HG02870 (cell line): ENCODE results near the gene MT1X.

Source experiments
- ATAC-seq: cut with Tn5 transposase; IDR thresholded peaks from one replicate; pipeline ENCODE4 v1.9.1; 2021; ENCODE audit warnings: mild to moderate bottlenecking, moderate library complexity; ENCODE audit not compliant: unreplicated experiment

MT1X gene

DNA sequence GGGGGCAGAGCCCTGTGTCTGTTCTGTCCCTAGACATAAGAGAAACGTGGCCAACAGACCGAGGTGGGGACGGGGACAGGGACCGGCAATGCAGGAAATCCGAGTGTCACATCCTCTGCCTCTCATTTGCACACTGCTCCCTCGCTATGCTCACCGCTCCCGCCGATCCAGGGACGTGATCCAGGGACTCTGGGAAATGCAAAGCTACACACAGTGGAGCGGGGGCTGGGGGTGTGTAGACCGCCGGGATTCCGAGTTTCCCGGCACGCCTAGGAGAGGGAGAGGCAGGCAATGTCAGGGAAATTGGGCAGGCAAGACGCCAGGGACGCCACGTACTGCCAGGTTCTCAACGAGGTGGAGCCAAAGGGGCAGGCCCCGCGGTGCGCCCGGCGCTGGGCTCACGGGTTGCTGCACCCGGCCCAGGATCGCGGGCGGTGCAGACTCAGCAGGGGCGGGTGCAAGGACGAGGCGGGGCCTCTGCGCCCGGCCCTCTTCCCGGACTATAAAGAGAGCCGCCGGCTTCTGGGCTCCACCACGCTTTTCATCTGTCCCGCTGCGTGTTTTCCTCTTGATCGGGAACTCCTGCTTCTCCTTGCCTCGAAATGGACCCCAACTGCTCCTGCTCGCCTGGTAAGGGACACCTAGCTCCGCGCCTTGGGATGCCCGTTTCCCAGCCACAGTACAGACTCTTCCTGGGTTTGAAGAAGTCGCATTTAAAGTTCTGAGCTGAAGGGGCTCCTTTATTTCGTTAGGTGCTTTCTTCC lies at the start of gene MT1X:
TSS of gene MT1X (plus strand) at position 532 of the 764 bp plus-strand sequence. CDS start at position 603, 71 bp downstream.
- peak; percentile 97 for ATAC-seq

DNA sequence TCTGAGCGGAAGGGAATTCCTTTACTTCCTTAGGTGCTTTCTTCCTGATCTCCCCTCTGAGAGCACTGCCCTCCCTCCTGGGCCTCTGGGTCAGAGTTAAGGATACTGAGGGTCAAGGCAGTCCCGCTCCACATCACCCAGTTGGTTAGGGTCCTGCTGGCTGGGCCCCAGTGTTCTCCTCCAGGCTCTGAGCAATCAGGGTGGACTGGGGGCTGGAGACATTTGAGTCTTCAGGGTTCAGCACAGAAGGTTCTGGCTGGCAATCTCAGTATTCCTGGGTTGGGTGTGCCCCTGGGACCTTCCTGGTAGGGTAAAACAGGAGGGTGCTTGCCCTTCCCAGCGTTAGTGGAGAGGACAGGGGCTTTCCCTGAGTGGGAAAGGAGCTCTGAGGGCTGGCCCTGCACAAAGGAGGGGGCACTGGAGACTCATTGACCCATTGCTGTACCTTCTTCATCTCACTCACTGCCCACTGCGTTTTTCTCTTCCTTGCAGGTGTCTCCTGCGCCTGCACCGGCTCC lies 49.4 kb upstream of the MT1X start:
- no peak for ATAC-seq

DNA sequence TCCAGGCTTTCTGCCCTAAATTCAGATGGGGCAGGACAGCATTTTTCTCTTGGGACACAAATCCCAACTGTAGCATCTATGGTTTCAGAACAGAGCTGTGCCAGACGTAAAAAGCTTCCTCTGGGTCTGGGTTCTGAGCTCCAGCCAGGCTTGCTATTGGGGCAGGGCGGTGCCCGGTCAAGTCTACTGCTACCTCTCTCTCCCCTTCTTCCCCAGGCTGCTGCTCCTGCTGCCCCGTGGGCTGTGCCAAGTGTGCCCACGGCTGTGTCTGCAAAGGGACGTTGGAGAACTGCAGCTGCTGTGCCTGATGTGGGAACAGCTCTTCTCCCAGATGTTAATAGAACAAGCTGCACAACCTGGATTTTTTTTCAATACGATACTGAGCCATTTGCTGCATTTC lies 48.7 kb upstream of the MT1X start:
- no peak for ATAC-seq

DNA sequence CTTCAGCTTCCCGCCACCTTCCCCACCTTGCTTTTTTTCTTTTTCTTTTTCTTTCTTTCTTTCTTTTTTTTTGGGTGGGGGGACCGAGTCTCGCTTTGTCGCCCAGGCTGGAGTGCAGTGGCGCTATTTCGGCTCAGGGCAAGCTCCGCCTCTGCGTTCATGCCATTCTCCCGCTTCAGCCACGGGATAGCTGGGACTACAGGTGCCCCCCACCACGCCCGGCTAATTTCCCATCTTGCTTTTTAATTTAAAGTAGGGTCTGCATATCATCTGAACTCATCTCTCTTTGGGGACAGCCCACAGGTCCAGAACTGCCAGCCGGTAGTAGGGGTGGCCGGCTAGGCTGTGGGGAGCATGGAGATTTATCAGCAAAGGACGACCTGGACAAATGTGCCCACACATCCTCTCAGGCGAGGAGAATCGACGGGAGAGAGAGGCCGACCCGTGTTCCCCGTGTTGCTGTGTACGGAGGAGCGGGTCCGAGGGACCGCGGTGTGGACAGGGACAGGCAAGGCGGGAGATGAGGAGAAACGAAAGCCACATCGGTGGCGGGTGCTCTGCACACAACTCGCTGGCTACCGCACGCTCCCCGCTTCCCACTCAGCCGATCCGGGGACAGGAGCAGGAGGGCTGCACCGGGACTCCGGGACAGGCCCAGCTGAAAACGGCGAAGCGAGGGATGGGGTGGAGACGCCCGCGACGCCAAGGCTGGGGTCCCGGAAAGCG lies 47.4 kb upstream of the MT1X start:
- ATAC-seq, result no peak

DNA sequence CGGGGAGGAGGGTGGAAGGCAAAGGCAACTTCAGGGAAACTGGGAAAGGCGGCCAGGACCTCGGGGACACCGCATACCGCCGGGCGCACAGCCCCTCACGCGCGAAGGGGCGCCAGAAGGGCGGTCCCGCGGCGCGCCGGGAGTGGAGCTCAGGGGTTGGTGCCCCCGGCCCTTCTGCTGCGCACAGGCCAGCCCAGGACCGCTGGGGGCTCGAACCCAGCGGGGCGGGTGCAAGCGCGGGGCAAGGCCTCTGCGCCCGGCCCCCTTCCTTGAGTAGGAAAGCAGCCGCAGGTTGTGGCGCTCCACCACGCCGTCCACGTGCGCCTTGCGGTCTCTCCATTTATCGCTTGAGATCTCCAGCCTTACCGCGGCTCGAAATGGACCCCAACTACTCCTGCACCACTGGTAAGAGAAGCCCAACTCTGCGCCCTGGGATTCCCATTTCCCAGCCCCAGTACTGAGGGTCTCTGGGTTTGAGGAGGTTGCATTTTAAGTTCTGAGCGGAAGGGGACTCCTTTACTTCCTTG lies 46.8 kb upstream of the MT1X start:
- no peak for ATAC-seq

DNA sequence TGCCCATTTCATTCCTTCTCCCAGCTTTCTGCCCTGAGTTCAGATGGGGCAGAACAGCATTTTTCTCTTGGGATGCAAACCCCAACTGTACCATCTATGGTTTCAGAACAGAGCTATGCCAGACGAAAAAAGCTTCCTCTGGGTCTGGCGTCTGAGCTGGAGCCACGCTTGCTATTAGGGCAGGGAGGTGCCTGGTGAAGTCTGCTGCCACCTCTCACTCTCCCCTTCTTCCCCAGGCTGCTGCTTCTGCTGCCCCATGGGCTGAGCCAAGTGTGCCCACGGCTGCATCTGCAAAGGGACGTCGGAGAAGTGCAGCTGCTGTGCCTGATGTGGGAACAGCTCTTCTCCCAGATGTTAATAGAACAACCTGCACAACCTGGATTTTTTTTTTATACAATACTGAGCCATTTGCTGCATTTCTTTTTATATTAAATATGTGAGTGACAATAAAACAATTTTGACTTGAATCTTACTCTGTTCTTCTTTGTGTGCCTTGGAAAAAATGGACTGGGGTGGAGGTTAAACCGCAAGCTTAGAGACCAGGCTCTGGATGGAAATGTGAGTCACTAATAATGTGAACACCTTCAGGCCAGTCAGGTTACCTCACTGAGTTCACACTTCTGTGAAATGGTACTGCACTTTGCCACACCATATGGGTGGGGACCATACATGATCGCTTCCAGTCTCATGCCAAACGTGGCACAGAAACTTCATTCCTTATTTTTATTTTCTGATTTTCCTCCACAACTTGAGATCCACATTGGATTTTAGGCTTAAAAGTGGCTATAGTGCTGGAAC lies 45.5 kb upstream of the MT1X start:
- ATAC-seq, result no peak

DNA sequence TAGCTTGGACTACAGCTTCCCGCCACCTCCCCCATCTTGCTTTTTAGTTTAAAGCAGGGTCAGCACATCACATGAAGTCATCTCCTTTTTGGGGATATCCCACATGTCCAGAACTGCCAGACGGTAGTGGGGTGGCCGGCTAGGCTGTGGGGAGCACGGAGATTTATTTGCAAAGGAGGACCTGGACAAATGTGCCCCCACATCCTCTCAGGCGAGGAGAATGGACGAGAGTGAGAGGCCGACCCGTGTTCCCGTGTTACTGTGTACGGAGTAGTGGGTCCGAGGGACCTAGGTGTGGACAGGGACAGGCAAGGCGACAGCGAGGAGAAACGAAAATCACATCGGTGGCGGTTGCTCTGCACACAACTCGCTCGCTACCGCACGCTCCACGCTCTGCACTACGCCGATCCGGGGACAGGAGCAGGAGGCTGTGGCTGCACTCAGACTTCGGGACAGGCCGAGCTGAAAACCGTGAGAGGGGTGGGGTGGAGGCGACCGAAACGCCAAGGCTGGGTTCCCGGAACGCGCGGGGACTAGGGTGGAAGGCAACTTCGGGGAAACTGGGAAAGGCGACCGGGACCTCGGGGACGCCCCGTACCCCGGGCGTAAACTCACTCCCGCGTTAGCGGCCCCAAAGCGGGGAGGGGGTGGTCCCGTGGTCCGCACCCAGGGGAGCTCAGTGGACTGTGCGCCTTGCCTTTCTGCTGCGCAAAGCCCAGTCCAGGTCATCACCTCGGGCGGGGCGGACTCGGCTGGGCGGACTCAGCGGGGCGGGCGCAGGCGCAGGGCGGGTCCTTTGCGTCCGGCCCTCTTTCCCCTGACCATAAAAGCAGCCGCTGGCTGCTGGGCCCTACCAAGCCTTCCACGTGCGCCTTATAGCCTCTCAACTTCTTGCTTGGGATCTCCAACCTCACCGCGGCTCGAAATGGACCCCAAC lies 44.2 kb upstream of the MT1X start, which contains the start of gene MT1A:
TSS of gene MT1A (plus strand) at position 853 of the 937 bp plus-strand sequence. CDS start at position 926, 73 bp downstream.
- ATAC-seq, result no peak

DNA sequence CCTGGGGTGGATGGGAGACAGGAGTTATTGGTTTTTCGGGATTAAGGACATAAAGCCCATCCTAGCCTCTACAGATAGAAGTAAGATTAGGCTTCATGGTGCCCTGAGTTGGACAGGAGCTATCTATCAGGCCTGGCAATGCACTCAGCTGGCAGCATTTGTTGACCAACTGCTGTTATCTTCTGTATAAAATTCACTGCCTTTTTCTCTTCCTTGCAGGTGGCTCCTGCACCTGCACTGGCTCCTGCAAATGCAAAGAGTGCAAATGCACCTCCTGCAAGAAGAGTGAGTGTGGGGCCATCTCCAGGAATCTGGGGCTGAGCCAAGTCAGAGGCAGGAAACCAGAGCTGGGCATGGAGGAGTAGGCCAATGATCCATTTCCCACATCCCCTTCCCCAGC lies 43.2 kb upstream of the MT1X start:
- no peak for ATAC-seq

DNA sequence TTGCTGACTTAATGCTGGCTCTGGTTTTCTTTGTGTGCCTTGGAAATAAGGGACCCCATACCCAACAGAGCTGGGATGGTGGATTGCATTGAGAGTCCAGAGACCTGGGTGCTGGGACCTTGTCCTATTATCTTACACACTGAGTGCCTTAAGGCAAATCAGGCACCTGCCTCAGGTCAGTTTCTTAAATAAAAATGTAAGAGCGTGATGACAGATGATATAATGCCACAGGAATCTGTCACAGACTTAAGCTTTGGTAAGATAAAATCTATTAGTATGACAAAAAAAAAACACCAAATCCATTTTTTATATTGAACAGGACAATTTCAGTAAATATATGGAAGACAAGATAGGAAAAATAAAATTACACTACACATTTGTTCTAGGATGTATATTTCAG lies 42.2 kb upstream of the MT1X start:
- ATAC-seq, result no peak

DNA sequence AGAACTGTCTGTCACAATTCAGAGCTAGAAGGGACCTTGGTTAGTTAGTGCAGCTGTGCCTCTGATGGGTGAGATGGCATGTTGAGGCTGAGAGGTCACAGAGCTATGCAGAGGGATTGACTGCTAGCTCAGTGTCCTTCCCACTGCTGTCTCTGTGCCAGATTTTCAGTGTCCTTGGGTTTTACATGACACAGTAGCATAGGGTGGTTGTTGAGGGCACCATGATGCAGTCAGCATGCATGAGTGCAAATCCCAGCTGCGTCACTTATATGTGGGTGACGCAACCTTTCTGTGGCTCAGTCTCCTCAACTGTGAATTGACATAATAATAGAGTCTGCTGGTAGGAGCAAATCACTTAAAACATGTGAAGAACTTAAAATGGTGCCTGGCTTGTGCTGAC lies 41.1 kb upstream of the MT1X start:
- ATAC-seq, result no peak

DNA sequence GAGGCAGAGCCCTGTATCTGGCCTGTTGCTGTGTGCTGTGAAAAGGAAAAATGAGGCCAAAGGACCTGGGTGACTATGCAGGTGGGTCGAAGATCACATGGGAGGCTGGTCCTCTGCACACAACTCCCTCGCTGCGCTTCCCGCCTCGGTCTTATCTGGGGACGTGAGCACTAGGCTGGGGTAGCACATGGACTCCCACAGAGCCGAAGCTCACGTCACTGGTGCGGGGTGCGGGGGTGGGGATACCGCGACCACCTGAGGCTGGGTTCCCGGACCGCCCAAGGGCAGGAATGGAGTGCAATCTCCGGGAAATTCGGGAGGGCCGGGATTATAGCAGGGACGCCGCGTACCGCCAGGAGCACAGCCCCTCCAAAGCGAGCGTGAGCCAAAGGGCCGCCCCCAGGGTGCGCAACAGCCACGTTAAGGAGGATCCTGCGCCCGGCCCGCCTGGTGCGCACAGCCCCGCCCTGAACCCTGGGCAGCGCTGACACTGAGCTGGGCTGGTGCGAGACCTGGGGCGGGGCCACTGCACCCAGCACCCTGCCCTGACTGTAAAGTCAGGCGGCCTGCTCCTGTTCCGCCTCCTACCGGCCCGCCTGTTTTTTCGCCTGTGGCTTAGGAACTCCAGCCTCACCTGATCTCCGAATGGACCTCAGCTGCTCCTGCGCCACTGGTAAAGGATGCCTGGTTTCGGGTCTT lies 39.0 kb upstream of the MT1X start:
- ATAC-seq, result no peak

DNA sequence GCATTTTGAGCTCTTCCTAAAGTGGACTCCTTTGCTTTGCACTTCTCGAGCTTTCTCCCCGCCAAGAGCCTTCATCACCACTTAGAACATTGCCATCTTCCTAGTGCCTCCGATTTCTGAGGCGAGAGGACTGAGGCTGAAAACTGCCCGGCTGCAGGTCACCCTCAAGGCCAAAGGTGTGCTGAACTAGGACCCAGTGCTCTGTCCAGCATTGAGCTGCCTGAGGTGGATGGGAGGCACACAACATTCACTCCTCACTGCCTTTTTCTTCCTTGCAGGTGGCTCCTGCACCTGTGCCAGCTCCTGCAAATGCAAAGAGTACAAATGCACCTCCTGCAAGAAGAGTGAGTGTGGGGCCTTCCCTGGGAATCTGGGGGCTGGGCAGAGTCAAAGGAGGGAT lies 38.4 kb upstream of the MT1X start:
- ATAC-seq, result no peak

DNA sequence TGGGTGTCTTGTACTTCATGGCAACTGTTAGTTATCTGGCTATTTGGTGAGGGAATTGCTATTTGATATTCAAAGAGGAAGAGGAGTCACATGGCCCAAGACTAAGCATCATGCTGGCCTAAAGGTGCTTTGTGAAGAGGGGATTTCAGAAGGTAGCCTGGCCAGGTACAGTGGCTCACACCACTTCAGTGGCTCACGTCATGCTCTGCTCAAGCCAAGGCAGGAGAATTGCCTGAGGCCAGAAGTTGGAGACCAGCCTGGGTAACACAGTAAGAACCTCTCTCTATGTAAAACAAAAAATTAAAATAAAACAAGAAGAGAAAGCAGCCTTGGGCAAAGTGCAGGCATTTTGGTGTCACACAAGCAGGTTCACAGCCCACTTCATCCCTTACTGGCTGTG lies 37.0 kb upstream of the MT1X start:
- ATAC-seq, result no peak

DNA sequence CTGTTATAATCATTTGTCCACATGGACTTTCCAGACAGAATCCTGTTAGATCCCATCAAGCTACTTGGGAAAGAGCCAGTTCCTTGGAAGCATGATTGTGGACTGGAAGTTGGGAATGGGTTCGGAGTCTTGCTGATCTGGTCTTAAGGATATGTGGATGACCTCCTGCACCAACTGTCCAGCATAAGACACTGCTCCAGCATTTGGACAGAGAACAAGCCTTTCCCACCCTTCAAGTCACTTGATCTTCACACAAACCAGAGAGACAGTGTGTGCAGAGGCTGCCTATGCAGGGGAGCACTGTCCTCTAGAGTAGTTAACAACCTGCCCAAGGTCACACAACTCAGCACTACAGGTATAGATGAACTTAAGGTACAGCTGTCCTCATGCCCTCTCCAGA lies 36.4 kb upstream of the MT1X start:
- no peak for ATAC-seq

DNA sequence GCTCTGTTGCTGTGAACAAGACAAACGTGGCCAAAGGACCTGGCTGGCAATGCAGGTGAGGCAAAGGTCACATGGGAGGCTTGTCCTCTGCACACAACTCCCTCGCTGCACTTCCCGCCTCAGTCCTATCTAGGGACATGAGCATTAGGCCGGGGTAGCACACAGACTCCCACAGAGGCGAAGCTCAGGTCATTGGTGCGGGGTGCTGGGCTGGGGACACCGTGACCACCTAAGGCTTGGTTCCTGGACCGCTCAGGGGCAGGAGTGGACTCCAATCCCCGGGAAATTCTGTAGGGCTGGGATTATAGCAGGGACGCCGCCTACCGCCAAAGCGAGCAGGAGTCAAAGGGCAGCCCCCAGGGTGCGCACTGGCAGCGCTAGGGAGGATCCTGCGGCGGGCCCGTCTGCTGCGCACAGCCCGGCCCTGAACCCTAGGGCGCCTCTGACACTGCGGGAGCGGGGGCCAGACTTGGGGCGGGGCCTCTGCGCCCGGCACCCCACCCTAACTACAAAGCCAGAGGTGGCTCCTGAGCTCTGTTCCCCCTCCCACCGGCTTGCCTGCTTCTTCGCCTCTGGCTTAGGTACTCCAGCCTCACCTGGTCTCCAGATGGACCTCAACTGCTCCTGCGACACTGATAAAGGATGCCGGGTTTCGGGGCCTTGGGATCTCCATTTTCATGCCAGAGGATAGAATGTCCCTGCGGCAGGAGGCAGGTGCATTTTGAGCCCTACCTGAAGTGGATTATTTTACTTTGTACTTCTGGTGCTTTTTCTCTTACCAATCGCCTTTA lies 34.4 kb upstream of the MT1X start:
- ATAC-seq, result no peak

DNA sequence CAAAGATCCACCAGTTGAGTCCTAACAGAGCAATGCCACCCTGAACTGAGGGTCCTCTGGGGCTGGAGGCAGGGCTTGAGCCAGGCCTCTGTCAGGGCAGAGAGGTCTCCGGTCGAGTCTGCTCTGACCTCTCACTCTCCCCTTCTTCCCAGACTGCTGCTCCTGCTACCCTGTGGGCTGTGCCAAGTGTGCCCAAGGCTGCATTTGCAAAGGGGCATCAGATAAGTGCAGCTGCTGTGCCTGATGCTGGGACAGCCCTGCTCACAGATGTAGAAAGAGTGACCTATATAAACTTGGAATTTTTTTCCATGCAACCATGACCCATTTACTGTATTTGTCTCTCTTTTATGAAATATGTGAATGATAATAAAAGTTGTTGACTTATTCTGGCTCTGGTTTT lies 33.0 kb upstream of the MT1X start:
- no peak for ATAC-seq

DNA sequence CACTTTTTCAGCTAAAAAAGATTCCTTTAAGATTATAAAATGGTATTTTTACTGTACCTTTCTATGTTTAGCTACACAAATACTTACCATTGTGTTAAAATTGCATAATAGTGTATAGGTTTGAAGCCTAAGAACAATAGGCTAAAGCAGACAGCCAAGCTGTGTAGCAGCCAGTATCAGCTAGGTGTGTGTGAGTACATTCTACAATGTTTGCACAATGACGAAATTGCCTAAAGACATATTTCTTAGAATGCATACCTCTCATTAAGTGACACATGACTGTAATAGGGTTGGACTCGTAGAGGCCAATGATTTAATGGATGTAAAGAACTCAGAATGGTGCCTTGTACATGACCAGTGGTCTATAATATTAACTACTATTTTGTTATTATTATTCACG lies 32.5 kb upstream of the MT1X start:
- no peak for ATAC-seq

DNA sequence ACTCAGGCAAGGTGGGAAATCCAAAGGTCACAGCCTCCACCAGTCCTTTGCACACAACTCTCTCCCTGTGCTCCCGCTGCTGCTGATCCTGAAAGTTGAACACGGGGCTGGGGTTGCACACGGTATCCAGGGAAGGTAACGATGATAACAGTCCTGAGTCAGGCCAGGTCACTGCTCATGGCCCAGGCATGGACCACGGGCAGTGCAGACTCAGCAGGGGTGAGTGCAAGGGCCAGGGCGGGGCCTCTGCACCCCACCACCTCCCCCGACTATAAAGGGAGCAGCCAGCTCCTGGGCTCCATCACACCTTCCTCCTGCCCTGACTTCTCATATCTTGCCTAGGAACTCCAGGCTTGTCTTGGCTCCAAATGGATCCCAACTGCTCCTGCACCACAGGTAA lies 30.7 kb upstream of the MT1X start, which contains the start of gene MT1B:
TSS of gene MT1B (plus strand) at position 301 of the 400 bp plus-strand sequence. CDS start at position 369, 68 bp downstream.
- no peak for ATAC-seq
